Measurements from ENCODE around the gene CFAP107.
"Not testable (repeated sequence)": the region's sequence is repeated elsewhere in the genome, so short reads cannot be mapped to it uniquely, and the experiment has no call there.

The CFAP107 gene

DNA sequence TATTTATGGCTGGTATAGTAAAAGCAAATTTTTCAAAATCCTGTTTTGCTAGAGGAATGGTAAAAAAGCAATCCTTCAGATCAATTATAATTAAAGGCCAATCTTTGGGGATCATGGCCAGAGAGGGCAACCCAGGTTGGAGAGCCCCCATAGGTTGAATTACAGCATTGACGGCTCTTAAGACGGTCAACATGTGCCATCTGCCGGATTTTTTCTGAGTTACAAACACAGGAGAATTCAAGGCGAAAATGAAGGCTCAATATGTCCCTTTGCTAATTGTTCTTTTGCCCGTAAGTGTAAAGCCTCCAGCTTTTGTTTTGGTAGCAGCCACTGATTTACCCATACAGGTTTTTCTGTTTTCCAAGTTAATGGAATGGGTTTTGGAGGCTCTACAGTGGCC is 35.5 kb downstream of the CFAP107 start:
- DNase-seq, result not testable (repeated sequence)

GRCh38 chr1:12783783-12784182 is 37.8 kb downstream of the CFAP107 start:
- DNase-seq, result not testable (repeated sequence)

DNA sequence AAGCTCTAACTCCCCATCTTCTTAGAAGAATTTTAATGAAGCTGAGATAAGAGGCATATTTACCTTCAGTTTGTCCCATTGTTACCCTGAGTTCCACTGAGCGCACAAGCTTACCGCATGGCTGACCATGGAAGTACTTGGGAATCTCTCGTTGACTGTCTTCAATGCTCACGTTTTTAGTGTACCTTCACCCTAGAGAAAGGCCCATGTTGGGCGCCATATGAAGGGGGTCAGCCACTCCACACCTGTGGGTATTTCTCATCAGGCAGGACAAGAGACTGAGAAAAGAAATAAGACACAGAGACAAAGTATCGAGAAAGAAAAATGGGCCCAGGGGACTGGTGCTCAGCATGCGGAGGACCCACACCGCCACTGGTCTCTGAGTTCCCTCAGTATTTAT is 38.7 kb downstream of the CFAP107 start:
- not testable (repeated sequence) for DNase-seq

DNA sequence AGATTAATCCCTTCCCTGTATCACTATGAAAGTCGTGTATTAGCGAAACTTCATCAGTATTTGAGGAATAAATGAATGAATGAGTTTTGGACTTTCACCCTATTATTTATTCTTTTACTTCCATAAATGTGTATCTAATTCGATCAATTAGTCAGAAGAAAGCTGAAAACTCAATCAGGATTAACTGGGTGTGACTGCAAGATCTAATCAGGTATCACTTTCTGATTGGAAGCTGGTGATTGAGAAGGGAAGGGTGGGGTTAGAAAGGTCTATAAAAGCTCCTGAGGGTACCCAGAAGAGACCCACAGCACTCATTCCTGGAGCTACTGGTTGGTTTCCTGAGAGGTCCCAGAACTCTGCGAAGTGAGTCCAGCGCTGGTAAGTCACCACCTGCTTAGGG is 45.1 kb downstream of the CFAP107 start, which contains the start of gene PRAMEF1:
PRAMEF1 (plus strand) TSS at position 301 of the 400 bp plus-strand sequence. CDS start 1,831 bp downstream, outside the sequence.
- DNase-seq, result not testable (repeated sequence)

DNA sequence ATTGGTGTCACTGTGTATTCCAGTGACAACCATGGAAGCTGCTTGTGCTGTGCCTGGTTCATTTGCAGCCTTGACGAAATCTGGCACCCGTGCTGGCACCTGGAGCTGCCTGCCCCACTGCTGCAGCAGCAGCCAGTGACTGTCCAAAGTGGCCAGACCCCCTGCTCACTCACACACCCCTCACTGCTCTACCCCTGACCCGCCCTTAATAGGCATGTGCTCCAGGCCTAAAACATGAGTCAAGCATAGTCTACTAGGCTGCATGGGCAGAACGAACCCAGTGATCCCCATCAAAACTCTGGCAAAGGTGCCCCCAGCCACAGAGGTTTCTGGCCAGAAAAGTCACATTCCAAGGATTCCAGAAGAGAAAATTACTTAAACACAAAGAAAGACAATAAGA is 52.9 kb downstream of the CFAP107 start:
- DNase-seq, result no peak

DNA sequence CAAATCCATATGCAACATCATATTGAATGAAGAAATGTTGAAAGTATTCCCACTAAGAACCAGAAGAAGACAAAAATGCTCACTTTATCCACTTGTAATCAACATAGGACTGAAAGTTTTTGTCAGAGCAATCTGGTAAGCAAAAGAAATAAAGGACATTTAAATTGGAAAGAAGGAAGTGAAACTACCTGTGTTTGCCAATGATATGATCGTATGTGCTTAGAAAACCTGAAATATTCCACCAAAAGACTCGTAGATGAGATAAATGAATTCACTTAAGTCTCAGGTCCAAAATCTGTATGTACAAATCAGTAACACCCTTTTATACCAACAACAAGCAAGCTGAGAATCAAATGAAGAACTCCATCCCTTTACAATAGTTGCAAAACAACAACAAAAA is 53.7 kb downstream of the CFAP107 start:
- no peak for DNase-seq

- no peak for DNase-seq
These were observed 63.9 kb downstream of the CFAP107 start for GRCh38 chr1:12809933-12810332.

- no peak for DNase-seq
These were observed 64.8 kb downstream of the CFAP107 start for GRCh38 chr1:12810691-12811408.

GRCh38 chr1:12811409-12811784 is 65.4 kb downstream of the CFAP107 start:
- DNase-seq, result no peak

Measured in stimulated activated CD4-positive, alpha-beta T cell treated with anti-CD3 and anti-CD28 coated beads, Interleukin-4, amount 100 ng/mL, for 24 hours (primary cell).